HG03108 (cell line): ENCODE results near the gene RGS5.

ENCODE experiments used
- ATAC-seq: cut with Tn5 transposase; IDR thresholded peaks from one replicate; pipeline ENCODE4 v1.9.1; 2021; ENCODE audit warnings: moderate library complexity; ENCODE audit not compliant: unreplicated experiment

RGS5 gene

GRCh38 chr1:163147019-163147418 lies 55.7 kb downstream of the RGS5 start:
- no peak for ATAC-seq

- ATAC-seq = no peak
Observed at GRCh38 chr1:163145435-163145834, 57.3 kb downstream of the RGS5 start.

GRCh38 chr1:163144418-163144817 lies 58.3 kb downstream of the RGS5 start:
- ATAC-seq = no peak

GRCh38 chr1:163142152-163142551 lies 60.6 kb downstream of the RGS5 start:
- ATAC-seq = no peak

- ATAC-seq = no peak
Observed at GRCh38 chr1:163141556-163141955, 61.2 kb downstream of the RGS5 start.

- no peak for ATAC-seq
Observed at GRCh38 chr1:163137556-163138265, 65.0 kb downstream of the RGS5 start.

GRCh38 chr1:163131981-163132380 lies 70.7 kb downstream of the RGS5 start:
- no peak for ATAC-seq

GRCh38 chr1:163130225-163130856 lies 72.4 kb downstream of the RGS5 start:
- no peak for ATAC-seq

- ATAC-seq = no peak
Observed at GRCh38 chr1:163128282-163128681, 74.4 kb downstream of the RGS5 start.

- no peak for ATAC-seq
Observed at GRCh38 chr1:163124812-163125211, 77.9 kb downstream of the RGS5 start.

GRCh38 chr1:163120372-163120771 lies 82.3 kb downstream of the RGS5 start:
- no peak for ATAC-seq

- no peak for ATAC-seq
Observed at GRCh38 chr1:163119707-163120106, 83.0 kb downstream of the RGS5 start.

- ATAC-seq = no peak
Observed at GRCh38 chr1:163115887-163116286, 86.8 kb downstream of the RGS5 start.

- no peak for ATAC-seq
Observed at GRCh38 chr1:163107655-163108054, 95.1 kb downstream of the RGS5 start.

- no peak for ATAC-seq
Observed at GRCh38 chr1:163106364-163106987, 96.2 kb downstream of the RGS5 start.

- ATAC-seq = no peak
Observed at GRCh38 chr1:163104385-163105099, 98.2 kb downstream of the RGS5 start.

- no peak for ATAC-seq
Observed at GRCh38 chr1:163102590-163102989, 100.1 kb downstream of the RGS5 start.

- no peak for ATAC-seq
Observed at GRCh38 chr1:163095213-163095612, 107.5 kb downstream of the RGS5 start.

- ATAC-seq = no peak
Observed at GRCh38 chr1:163094589-163094988, 108.1 kb downstream of the RGS5 start.

GRCh38 chr1:163094182-163094581 lies 108.5 kb downstream of the RGS5 start:
- ATAC-seq = no peak

GRCh38 chr1:163093579-163093978 lies 109.1 kb downstream of the RGS5 start:
- ATAC-seq = no peak

GRCh38 chr1:163093169-163093568 lies 109.5 kb downstream of the RGS5 start:
- ATAC-seq = no peak
